Right lobe of liver (tissue), 4 donors: Measurements from ENCODE around the gene SKAP2.

ENCODE experiments used
- POLR2A ChIP-seq: fragments of 450-650 bp; IDR thresholded peaks from one replicate; pipeline ENCODE4 v1.6.1; 2017; ENCODE audit warnings: antibody characterized with exemption, mild to moderate bottlenecking
- TF ChIP-seq, protein P1 (sequence below), 4 donors: fragments of 200-600 bp in 3 of 4; fragments of 450-650 bp in 1 of 4; IDR thresholded peaks; one replicate each; pipeline versions ENCODE4 v1.5.1 to v1.8.0; 2016 to 2022; ENCODE audit warnings: antibody characterized with exemption in 4 of 4, mild to moderate bottlenecking in 2 of 4
- donor health status: DM: no; HTN: no; CAD: no.
- donor health status: DM: no; HTN: no; CAD: no.
- donor health status: DM: no; HTN: yes; CAD: no.

DNA sequence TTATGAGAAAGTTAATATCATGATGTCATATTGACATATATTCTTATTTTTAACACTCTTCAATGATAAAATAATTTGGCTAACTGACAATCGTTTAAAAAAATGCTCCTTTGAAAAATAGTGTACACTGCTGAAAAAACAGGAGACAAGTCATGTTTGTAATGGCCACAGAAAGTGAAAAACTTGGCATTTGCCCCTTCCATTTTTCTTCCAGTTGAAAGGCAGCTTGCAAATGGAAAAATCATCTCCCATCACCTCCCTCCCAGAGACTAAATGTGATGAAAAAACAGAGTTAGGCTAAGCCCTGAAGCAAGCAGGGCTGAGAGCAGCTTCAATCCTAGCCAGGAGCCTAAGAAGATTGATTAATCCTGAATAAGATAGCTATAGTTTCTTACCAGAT, 160.4 kb downstream of the SKAP2 start:
- TF ChIP-seq, protein P1, sequence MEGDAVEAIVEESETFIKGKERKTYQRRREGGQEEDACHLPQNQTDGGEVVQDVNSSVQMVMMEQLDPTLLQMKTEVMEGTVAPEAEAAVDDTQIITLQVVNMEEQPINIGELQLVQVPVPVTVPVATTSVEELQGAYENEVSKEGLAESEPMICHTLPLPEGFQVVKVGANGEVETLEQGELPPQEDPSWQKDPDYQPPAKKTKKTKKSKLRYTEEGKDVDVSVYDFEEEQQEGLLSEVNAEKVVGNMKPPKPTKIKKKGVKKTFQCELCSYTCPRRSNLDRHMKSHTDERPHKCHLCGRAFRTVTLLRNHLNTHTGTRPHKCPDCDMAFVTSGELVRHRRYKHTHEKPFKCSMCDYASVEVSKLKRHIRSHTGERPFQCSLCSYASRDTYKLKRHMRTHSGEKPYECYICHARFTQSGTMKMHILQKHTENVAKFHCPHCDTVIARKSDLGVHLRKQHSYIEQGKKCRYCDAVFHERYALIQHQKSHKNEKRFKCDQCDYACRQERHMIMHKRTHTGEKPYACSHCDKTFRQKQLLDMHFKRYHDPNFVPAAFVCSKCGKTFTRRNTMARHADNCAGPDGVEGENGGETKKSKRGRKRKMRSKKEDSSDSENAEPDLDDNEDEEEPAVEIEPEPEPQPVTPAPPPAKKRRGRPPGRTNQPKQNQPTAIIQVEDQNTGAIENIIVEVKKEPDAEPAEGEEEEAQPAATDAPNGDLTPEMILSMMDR (IDR thresholded peaks at IDR 0.05): no peak
- TF ChIP-seq POLR2A: no peak
